B cell (primary cell): ENCODE data around the gene CCM2. TPM values are rescaled to one million over a fixed set of nuclear protein-coding genes. Genes with fewer than 3 reads are reported as not detected.
A peak's percentile ranks its signal among the peaks of the same experiment; 100 is the strongest.

Source experiments
- ATAC-seq: fragments of 200-7000 bp; cut with Tn5 transposase; one replicate; pipeline ENCODE4 v1.10.0; 2021; ENCODE audit warnings: low read depth, mild to moderate bottlenecking, moderate number of reproducible peaks, moderate library complexity
- CTCF ChIA-PET: fragments of 350-600 bp; sonication (Branson Sonifier 250); formaldehyde crosslinking; loops from one replicate; lab custom pipeline; 2021; ENCODE audit warnings: antibody characterized with exemption, inconsistent platforms; lab: Charles Lee
- POLR2A ChIA-PET: fragments of 350-600 bp; sonication (Branson Sonifier 250); formaldehyde crosslinking; loops from one replicate; lab custom pipeline; 2021; ENCODE audit warnings: antibody characterized with exemption; lab: Charles Lee
- DNase-seq: peaks from one replicate; pipeline ENCODE4 v3.0.0; 2013
- H2AFZ ChIP-seq: 2 replicates; pipeline ENCODE4 v1.6.1; 2012; ENCODE audit warnings: mild to moderate bottlenecking, low read depth, low read length; ENCODE audit not compliant: insufficient read depth, poor library complexity, severe bottlenecking
- H3K27ac ChIP-seq, 2 donors: 1 replicate in 1 of 2; 2 replicates in 1 of 2; pipeline ENCODE4 v1.5.1; 2012 to 2013; ENCODE audit warnings: low read length in 2 of 2, mild to moderate bottlenecking in 2 of 2, moderate library complexity in 1 of 2
- H3K27me3 ChIP-seq, 4 experiments: fragments of 200-600 bp in 1 of 4; sonication (generic) in 1 of 4; replicated peaks in 1 of 4; 1 replicate in 2 of 4; 2 replicates in 2 of 4; pipeline versions ENCODE4 v1.6.1 to v1.7.0; 2013 to 2016; ENCODE audit warnings: low read length in 3 of 4, mild to moderate bottlenecking in 2 of 4, mixed read lengths in 1 of 4, moderate library complexity in 1 of 4; ENCODE audit not compliant: insufficient read depth in 4 of 4, control insufficient read depth in 3 of 4; ENCODE audit errors: control extremely low read depth in 1 of 4
- H3K36me3 ChIP-seq, 2 experiments: replicated peaks in 1 of 2; 1 replicate in 1 of 2; 2 replicates in 1 of 2; pipeline versions ENCODE4 v1.6.1 to v1.7.1; 2013; ENCODE audit warnings: low read length in 1 of 2; ENCODE audit not compliant: insufficient read depth in 2 of 2, control insufficient read depth in 1 of 2; ENCODE audit errors: control extremely low read depth in 1 of 2, extremely low read depth in 1 of 2
- H3K4me1 ChIP-seq, 2 donors: fragments of 200-600 bp in 1 of 2; sonication (generic) in 1 of 2; 1 replicate in 1 of 2; 2 replicates in 1 of 2; pipeline versions ENCODE4 v1.5.1 to v1.6.1; 2013 to 2017; ENCODE audit warnings: low read length in 2 of 2; ENCODE audit not compliant: control insufficient read depth in 2 of 2, insufficient read depth in 2 of 2
- H3K4me2 ChIP-seq: replicated peaks from 2 replicates; pipeline ENCODE3; 2012; ENCODE audit warnings: mild to moderate bottlenecking, low read depth, low read length; ENCODE audit not compliant: poor library complexity, severe bottlenecking
- H3K4me3 ChIP-seq, 5 experiments: fragments of 200-600 bp in 1 of 5; sonication (generic) in 1 of 5; 1 replicate in 3 of 5; 2 replicates in 2 of 5; pipeline versions ENCODE4 v1.5.1 to v1.7.0; 2011 to 2016; ENCODE audit warnings: low read length in 4 of 5, mild to moderate bottlenecking in 4 of 5, low read depth in 2 of 5, control low read depth in 1 of 5, moderate library complexity in 1 of 5; ENCODE audit not compliant: insufficient read depth in 1 of 5; ENCODE audit errors: control extremely low read depth in 1 of 5, extremely low read depth in 1 of 5
- H3K79me2 ChIP-seq: fragments of 200-600 bp; sonication (generic); one replicate; pipeline ENCODE4 v1.6.0; 2016; ENCODE audit warnings: low read length; ENCODE audit not compliant: control insufficient read depth, insufficient read depth
- H3K9ac ChIP-seq: fragments of 200-600 bp; sonication (generic); 2 replicates; pipeline ENCODE4 v1.6.1; 2017; ENCODE audit warnings: mild to moderate bottlenecking, low read length, moderate library complexity
- H3K9me3 ChIP-seq, 3 donors: one replicate each; pipeline versions ENCODE4 v1.6.1 to v1.7.1; 2013; ENCODE audit warnings: low read length in 2 of 3; ENCODE audit not compliant: control insufficient read depth in 2 of 3, insufficient read depth in 1 of 3; ENCODE audit errors: control extremely low read depth in 1 of 3
- H4K20me1 ChIP-seq: 2 replicates; pipeline ENCODE4 v1.6.0; 2012; ENCODE audit warnings: mild to moderate bottlenecking, low read length; ENCODE audit not compliant: insufficient read depth, control insufficient read depth, poor library complexity, severe bottlenecking
- H3K27ac Mint-ChIP-seq: one replicate; pipeline ENCODE4 v1.8.0; 2021; ENCODE audit warnings: mixed read lengths
- H3K27me3 Mint-ChIP-seq: one replicate; pipeline ENCODE4 v1.8.0; 2021; ENCODE audit warnings: mixed read lengths
- H3K4me1 Mint-ChIP-seq: one replicate; pipeline ENCODE4 v1.8.0; 2021; ENCODE audit warnings: mixed read lengths
- H3K4me3 Mint-ChIP-seq: one replicate; pipeline ENCODE4 v1.8.0; 2021; ENCODE audit warnings: mixed read lengths
- H3K9me3 Mint-ChIP-seq: one replicate; pipeline ENCODE4 v1.8.0; 2022; ENCODE audit warnings: mixed read lengths; ENCODE audit not compliant: insufficient read depth
- CTCF ChIP-seq: fragments of 200-600 bp; IDR thresholded peaks from one replicate; pipeline ENCODE4 v1.8.0; 2022; ENCODE audit warnings: antibody characterized with exemption, mild to moderate bottlenecking
- EZH2 ChIP-seq: IDR thresholded peaks from 2 replicates; pipeline ENCODE4 v1.6.1; 2012; ENCODE audit warnings: borderline replicate concordance, low read depth, mild to moderate bottlenecking, moderate library complexity, low read length; ENCODE audit not compliant: insufficient read depth, poor library complexity, severe bottlenecking
- WGBS: methylation state at CpG from one replicate; pipeline ENCODE4 v1.1.5; 2013; ENCODE audit warnings: missing lambda C conversion rate; ENCODE audit not compliant: insufficient coverage; 5-methylcytosine and 5-hydroxymethylcytosine counted together
- intact Hi-C: fragments of 100-400 bp; cut with micrococcal nuclease; formaldehyde crosslinking; loops from one replicate; pipeline ENCODE4 v1.10.0; 2022
- polyA plus RNA-seq: library from polyadenylated mRNA; depleted of rRNA; stranded (reverse); fragments of >200 nt; gene quantifications from 2 replicates; pipeline ENCODE4 v1.2.3, GENCODE V29; 2012
- total RNA-seq, 2 donors: library from RNA; stranded (reverse); fragments of 120-200 nt in 1 of 2; gene quantifications; 1 replicate in 1 of 2; 2 replicates in 1 of 2; pipeline versions ENCODE4 v1.2.3 to v1.2.4, GENCODE V29; 2013 to 2022

CCM2 gene
- total and polyA plus RNA-seq, 2 donors (not counting 1 experiment from before 2014, with no cell fraction given): 150 to 201 TPM

- peak overlapping the region; percentile 35 to 70 for H3K27ac ChIP-seq
- no CpG with 5 or more reads among the region's 1 CpG for WGBS
- DNase-seq: no peak
- peak overlapping the region; percentile 23 for H2AFZ ChIP-seq
- intact Hi-C loops: loop anchor here (2.0 to 10.0 kb wide), 5 partner anchors 36 to 981 kb away; partner anchors contain the start of genes DBNL, H2AZ2, TBRG4 and TMED4
- peak overlapping the region; percentile 50 for H3K4me3 Mint-ChIP-seq
- peaks cover 86% of the 10 kb centered on the region for H3K79me2 ChIP-seq
- H3K27me3 ChIP-seq: no peaks in the 10 kb centered on the region
- no peak overlapping the region for H3K9ac ChIP-seq
- H3K27ac Mint-ChIP-seq: peak overlapping the region; percentile 84
- TF ChIP-seq EZH2: no peak
- H3K9me3 ChIP-seq: no peaks in the 10 kb centered on the region
- H4K20me1 ChIP-seq: peaks cover 23% of the 10 kb centered on the region
- H3K9me3 Mint-ChIP-seq: no peaks in the 10 kb centered on the region
- ATAC-seq: no peak
- POLR2A ChIA-PET: interaction anchor here (0.6 to 4.6 kb wide), 2 partner anchors 26 to 77 kb away, joined by 3 to 77 read pairs; partner anchors contain the start of gene CCM2
- H3K4me1 Mint-ChIP-seq: peaks cover 59% of the 10 kb centered on the region
- H3K36me3 ChIP-seq: peaks cover 0 to 11% of the 10 kb centered on the region in 2 experiments
- CTCF ChIA-PET: interaction anchor here (1.3 to 4.8 kb wide), 4 partner anchors 24 to 173 kb away, joined by 3 to 40 read pairs (median 8); no protein-coding TSS in a partner anchor
- H3K4me2 ChIP-seq: peak overlapping the region; percentile 88
- H3K4me3 ChIP-seq: no peak overlapping the region
- peaks cover 39 to 55% of the 10 kb centered on the region in 2 donors for H3K4me1 ChIP-seq
- H3K27me3 Mint-ChIP-seq: no peaks in the 10 kb centered on the region
Observed at GRCh38 chr7:45026013-45026412, 26.0 kb downstream of the CCM2 start.

- Histone ChIP-seq H3K4me3 (peak overlapping the region; percentile 77 to 99 (median 83)), H4K20me1 (peaks cover 34% of the 10 kb centered on the region), H3K27ac (peak overlapping the region; percentile 76 to 83), H3K36me3 (peaks cover 0 to 21% of the 10 kb centered on the region in 2 experiments), H3K9me3 (no peaks in the 10 kb centered on the region), H3K27me3 (no peaks in the 10 kb centered on the region), H3K9ac (peak overlapping the region; percentile 75), H3K79me2 (peaks cover 92% of the 10 kb centered on the region), H3K4me1 (peaks cover 39 to 56% of the 10 kb centered on the region in 2 donors), H3K4me2 (peak overlapping the region; percentile 88), H2AFZ (peak overlapping the region; percentile 18)
- Mint-ChIP-seq H3K9me3 (no peaks in the 10 kb centered on the region), H3K4me3 (peak overlapping the region; percentile 85), H3K4me1 (peaks cover 57% of the 10 kb centered on the region), H3K27me3 (no peaks in the 10 kb centered on the region), H3K27ac (peak overlapping the region; percentile 79)
- ChIA-PET POLR2A (interaction anchor here (0.6 to 4.6 kb wide), 20 partner anchors 8 to 445 kb away, joined by 3 to 77 read pairs (median 4); partner anchors contain the start of genes CCM2, MYO1G and TBRG4), CTCF (interaction anchor here (0.8 to 4.8 kb wide), 10 partner anchors 9 to 277 kb away, joined by 3 to 40 read pairs (median 8); partner anchors contain the start of genes MYO1G and TBRG4)
- intact Hi-C loops: loop anchor here (1.0 to 10.0 kb wide), 8 partner anchors 26 to 982 kb away; partner anchors contain the start of genes DBNL, H2AZ2, TBRG4 and TMED4
- 0% methylated on average over 9 of the region's 10 CpGs for WGBS
- DNase-seq (peak; percentile 77), ATAC-seq (peak; percentile 73)
- TF ChIP-seq CTCF (no peak), EZH2 (no peak)
Observed at GRCh38 chr7:45026984-45027773, 27.2 kb downstream of the CCM2 start.
